HepG2 (cell line): Measurements from ENCODE around the gene PCAT6. TPM values are rescaled to one million over a fixed set of nuclear protein-coding genes. Genes with fewer than 3 reads are reported as not detected.

Experiments used
- ARHGAP35 ChIP-seq: sonication (generic); formaldehyde crosslinking; IDR thresholded peaks from 2 replicates; pipeline ENCODE4 v1.9.0; 2022; ENCODE audit warnings: mild to moderate bottlenecking, inconsistent platforms, moderate library complexity, missing genetic modification reagents, borderline replicate concordance
- ARNTL ChIP-seq: sonication (generic); formaldehyde crosslinking; IDR thresholded peaks from 2 replicates; pipeline ENCODE4 v1.4.0; 2020; ENCODE audit warnings: mild to moderate bottlenecking, missing genetic modification reagents
- CBX2 ChIP-seq, 2 experiments: fragments of 200-600 bp in 1 of 2; sonication (generic); formaldehyde crosslinking in 1 of 2; IDR thresholded peaks; 2 replicates each; pipeline versions ENCODE4 v1.7.0 to v1.8.1; 2018 to 2022; ENCODE audit warnings: low read depth in 2 of 2, low read length in 1 of 2, mild to moderate bottlenecking in 1 of 2, missing genetic modification reagents in 1 of 2
- HMGA1 ChIP-seq: sonication (generic); formaldehyde crosslinking; conservative IDR thresholded peaks from 2 replicates; pipeline ENCODE4 v1.4.0; 2020; ENCODE audit warnings: missing genetic modification reagents
- HNRNPUL1 ChIP-seq: fragments of 200-400 bp; formaldehyde crosslinking; IDR thresholded peaks from 2 replicates; pipeline ENCODE4 v1.6.1; 2017; ENCODE audit warnings: low read depth, mild to moderate bottlenecking, low read length, moderate library complexity
- NCOA2 ChIP-seq: sonication (generic); formaldehyde crosslinking; IDR thresholded peaks from 2 replicates; pipeline ENCODE4 v1.8.0; 2022; ENCODE audit warnings: inconsistent platforms
- RCOR2 ChIP-seq: IDR thresholded peaks from 2 replicates; pipeline ENCODE4 v1.6.1; 2016; ENCODE audit warnings: missing biosample characterization, missing genetic modification reagents
- SMAD9 ChIP-seq: sonication (generic); formaldehyde crosslinking; IDR thresholded peaks from 2 replicates; pipeline ENCODE4 v1.5.1; 2020; ENCODE audit warnings: mild to moderate bottlenecking, missing genetic modification reagents
- SMYD3 ChIP-seq: sonication (generic); formaldehyde crosslinking; IDR thresholded peaks from 2 replicates; pipeline ENCODE4 v1.8.1; 2023; ENCODE audit warnings: mild to moderate bottlenecking, missing genetic modification reagents
- TGIF2 ChIP-seq: IDR thresholded peaks from 2 replicates; pipeline ENCODE4 v1.6.1; 2016; ENCODE audit warnings: control low read depth, missing compliant biosample characterization
- ZNF230 ChIP-seq: sonication (generic); formaldehyde crosslinking; IDR thresholded peaks from 2 replicates; pipeline ENCODE4 v1.4.0; 2020; ENCODE audit warnings: mild to moderate bottlenecking, missing genetic modification reagents
- ZNF234 ChIP-seq: sonication (generic); formaldehyde crosslinking; conservative IDR thresholded peaks from 2 replicates; pipeline ENCODE4 v1.5.1; 2020; ENCODE audit warnings: mild to moderate bottlenecking, missing genetic modification reagents
- ZNF3 ChIP-seq: IDR thresholded peaks from 2 replicates; pipeline ENCODE4 v1.7.0; 2017; ENCODE audit warnings: inconsistent platforms
- ZNF546 ChIP-seq: sonication (generic); formaldehyde crosslinking; conservative IDR thresholded peaks from 2 replicates; pipeline ENCODE4 v1.8.1; 2023; ENCODE audit warnings: mild to moderate bottlenecking, missing genetic modification reagents
- ZNF558 ChIP-seq: sonication (generic); formaldehyde crosslinking; IDR thresholded peaks from 2 replicates; pipeline ENCODE4 v1.9.0; 2022; ENCODE audit warnings: mild to moderate bottlenecking, missing genetic modification reagents, borderline replicate concordance
- ZNF660 ChIP-seq: sonication (generic); formaldehyde crosslinking; IDR thresholded peaks from 2 replicates; pipeline ENCODE4 v1.5.1; 2020; ENCODE audit warnings: mild to moderate bottlenecking, low read depth, missing genetic modification reagents, borderline replicate concordance
- ZNF672 ChIP-seq: sonication (generic); formaldehyde crosslinking; IDR thresholded peaks from 2 replicates; pipeline ENCODE4 v1.8.1; 2022; ENCODE audit warnings: missing genetic modification reagents
- polyA plus RNA-seq, 8 experiments: library from polyadenylated mRNA; depleted of rRNA in 3 of 8; stranded (reverse) in 7 of 8; unstranded in 1 of 8; fragments of >200 nt; fragmentation: Illumina TruSeq in 4 of 8; extraction: Trizol in 4 of 8; gene quantifications; 2 replicates each; pipeline versions ENCODE4 v1.2.1 to v1.2.3, GENCODE V29; 2011 to 2016; ENCODE audit warnings: low read depth in 4 of 8, missing spikeins in 1 of 8, mixed read lengths in 1 of 8; ENCODE audit not compliant: insufficient read depth in 1 of 8
- total RNA-seq, 5 experiments: library from RNA; depleted of rRNA; stranded (reverse); fragments of >200 nt; fragmentation: Illumina TruSeq; extraction: Trizol; gene quantifications; 2 replicates each; pipeline ENCODE4 v1.2.3, GENCODE V29; 2016; ENCODE audit warnings: low read depth in 1 of 5
- TF ChIP-seq, protein P1 (sequence below): sonication (generic); formaldehyde crosslinking; IDR thresholded peaks from 2 replicates; pipeline ENCODE4 v1.4.0; 2020; ENCODE audit warnings: missing genetic modification reagents
- TF ChIP-seq, protein P2 (sequence below): sonication (generic); formaldehyde crosslinking; IDR thresholded peaks from 2 replicates; pipeline ENCODE4 v1.5.1; 2020; ENCODE audit warnings: mild to moderate bottlenecking, missing genetic modification reagents, moderate library complexity
- TF ChIP-seq, protein P3 (sequence below): sonication (generic); formaldehyde crosslinking; IDR thresholded peaks from 2 replicates; pipeline ENCODE4 v1.5.0; 2020; ENCODE audit warnings: mild to moderate bottlenecking, missing genetic modification reagents
- TF ChIP-seq, protein P4 (sequence below): sonication (generic); formaldehyde crosslinking; IDR thresholded peaks from 2 replicates; pipeline ENCODE4 v1.5.0; 2020; ENCODE audit warnings: missing genetic modification reagents, mild to moderate bottlenecking, borderline replicate concordance

The PCAT6 gene
- total and polyA plus RNA-seq, 2 of the 13 experiments (the other 11 are each of a cell fraction or from before 2014, with no cell fraction given), result 0.60 to 4.4 TPM

DNA sequence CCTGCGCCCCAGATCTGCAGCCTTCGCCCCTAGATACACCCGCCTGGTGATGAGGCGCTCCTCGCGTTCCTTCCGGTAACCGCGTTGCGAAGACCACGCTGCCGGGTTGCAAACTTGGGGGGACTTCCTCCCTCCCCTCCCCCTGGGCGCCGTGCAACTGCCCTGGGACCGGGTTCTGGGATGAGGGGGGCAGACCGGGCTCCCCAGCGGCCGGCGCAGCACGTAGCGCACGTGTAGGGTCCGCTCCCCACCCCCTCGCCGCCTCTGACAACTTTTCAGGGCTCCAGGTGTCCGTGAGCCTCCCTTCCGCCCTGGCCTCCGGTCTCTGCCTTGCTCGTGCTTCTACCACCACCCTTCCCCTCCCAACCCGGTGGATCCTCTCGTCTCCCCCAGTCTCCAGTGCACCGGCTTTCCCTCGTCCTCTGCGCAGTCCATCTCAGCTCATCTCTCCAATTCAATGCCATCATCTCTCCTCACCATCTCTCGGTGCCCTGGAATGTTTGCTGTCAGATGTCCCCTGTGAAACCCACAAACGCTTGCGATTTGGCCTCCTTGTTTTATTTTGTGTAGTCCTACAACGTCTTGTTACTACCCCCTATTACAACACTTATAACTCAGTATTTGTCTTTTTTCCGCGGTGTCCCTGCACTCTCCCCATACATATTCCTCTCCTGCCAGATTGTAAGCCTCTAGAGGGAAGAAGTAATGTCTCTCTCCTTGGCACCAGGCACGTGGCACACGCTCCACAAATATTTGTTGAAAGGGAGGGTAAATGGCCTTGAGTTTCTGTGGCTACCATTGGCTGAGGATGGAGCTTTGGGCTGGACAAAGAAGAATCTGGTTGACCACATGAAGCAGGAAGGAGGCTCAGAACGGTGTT, 782 bp downstream of the PCAT6 start (continued):
- TF ChIP-seq, protein P1, sequence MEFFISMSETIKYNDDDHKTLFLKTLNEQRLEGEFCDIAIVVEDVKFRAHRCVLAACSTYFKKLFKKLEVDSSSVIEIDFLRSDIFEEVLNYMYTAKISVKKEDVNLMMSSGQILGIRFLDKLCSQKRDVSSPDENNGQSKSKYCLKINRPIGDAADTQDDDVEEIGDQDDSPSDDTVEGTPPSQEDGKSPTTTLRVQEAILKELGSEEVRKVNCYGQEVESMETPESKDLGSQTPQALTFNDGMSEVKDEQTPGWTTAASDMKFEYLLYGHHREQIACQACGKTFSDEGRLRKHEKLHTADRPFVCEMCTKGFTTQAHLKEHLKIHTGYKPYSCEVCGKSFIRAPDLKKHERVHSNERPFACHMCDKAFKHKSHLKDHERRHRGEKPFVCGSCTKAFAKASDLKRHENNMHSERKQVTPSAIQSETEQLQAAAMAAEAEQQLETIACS (CRISPR knock-in tag), result no peak
- TF ChIP-seq ZNF546 (CRISPR knock-in tag) (no peak), ZNF558 (CRISPR knock-in tag) (0 out of 2 replicates have a peak, but pooled peaks have one; percentile 15), CBX2 (IDR thresholded peaks at IDR 0.05; ENCODE audit: low read depth, low read length) (no peak), CBX2 (CRISPR knock-in tag; IDR thresholded peaks at IDR 0.05; ENCODE audit: low read depth) (no peak), ZNF672 (CRISPR knock-in tag) (no peak), SMAD9 (CRISPR knock-in tag) (peak; percentile 36; the same call in 1 of the 2 replicates), ARNTL (peak; percentile 53), TGIF2 (0 out of 2 replicates have a peak, but pooled peaks have one; percentile 57), ARHGAP35 (CRISPR knock-in tag) (no peak; the same call in 1 of the 2 replicates), RCOR2 (0 out of 2 replicates have a peak, but pooled peaks have one; percentile 28), ZNF230 (0 out of 2 replicates have a peak, but pooled peaks have one; percentile 23), ZNF3 (CRISPR knock-in tag) (no peak), NCOA2 (CRISPR knock-in tag) (no peak), HMGA1 (CRISPR knock-in tag) (no peak), SMYD3 (no peak), ZNF234 (CRISPR knock-in tag) (0 out of 2 replicates have a peak, but pooled peaks have one; percentile 24), ZNF660 (no peak), HNRNPUL1 (no peak)
- TF ChIP-seq, protein P2, sequence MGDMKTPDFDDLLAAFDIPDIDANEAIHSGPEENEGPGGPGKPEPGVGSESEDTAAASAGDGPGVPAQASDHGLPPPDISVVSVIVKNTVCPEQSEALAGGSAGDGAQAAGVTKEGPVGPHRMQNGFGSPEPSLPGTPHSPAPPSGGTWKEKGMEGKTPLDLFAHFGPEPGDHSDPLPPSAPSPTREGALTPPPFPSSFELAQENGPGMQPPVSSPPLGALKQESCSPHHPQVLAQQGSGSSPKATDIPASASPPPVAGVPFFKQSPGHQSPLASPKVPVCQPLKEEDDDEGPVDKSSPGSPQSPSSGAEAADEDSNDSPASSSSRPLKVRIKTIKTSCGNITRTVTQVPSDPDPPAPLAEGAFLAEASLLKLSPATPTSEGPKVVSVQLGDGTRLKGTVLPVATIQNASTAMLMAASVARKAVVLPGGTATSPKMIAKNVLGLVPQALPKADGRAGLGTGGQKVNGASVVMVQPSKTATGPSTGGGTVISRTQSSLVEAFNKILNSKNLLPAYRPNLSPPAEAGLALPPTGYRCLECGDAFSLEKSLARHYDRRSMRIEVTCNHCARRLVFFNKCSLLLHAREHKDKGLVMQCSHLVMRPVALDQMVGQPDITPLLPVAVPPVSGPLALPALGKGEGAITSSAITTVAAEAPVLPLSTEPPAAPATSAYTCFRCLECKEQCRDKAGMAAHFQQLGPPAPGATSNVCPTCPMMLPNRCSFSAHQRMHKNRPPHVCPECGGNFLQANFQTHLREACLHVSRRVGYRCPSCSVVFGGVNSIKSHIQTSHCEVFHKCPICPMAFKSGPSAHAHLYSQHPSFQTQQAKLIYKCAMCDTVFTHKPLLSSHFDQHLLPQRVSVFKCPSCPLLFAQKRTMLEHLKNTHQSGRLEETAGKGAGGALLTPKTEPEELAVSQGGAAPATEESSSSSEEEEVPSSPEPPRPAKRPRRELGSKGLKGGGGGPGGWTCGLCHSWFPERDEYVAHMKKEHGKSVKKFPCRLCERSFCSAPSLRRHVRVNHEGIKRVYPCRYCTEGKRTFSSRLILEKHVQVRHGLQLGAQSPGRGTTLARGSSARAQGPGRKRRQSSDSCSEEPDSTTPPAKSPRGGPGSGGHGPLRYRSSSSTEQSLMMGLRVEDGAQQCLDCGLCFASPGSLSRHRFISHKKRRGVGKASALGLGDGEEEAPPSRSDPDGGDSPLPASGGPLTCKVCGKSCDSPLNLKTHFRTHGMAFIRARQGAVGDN, result peak; percentile 82
- TF ChIP-seq, protein P3, sequence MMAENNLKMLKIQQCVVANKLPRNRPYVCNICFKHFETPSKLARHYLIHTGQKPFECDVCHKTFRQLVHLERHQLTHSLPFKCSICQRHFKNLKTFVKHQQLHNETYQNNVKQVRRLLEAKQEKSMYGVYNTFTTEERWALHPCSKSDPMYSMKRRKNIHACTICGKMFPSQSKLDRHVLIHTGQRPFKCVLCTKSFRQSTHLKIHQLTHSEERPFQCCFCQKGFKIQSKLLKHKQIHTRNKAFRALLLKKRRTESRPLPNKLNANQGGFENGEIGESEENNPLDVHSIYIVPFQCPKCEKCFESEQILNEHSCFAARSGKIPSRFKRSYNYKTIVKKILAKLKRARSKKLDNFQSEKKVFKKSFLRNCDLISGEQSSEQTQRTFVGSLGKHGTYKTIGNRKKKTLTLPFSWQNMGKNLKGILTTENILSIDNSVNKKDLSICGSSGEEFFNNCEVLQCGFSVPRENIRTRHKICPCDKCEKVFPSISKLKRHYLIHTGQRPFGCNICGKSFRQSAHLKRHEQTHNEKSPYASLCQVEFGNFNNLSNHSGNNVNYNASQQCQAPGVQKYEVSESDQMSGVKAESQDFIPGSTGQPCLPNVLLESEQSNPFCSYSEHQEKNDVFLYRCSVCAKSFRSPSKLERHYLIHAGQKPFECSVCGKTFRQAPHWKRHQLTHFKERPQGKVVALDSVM (CRISPR knock-in tag), result peak; percentile 97
- TF ChIP-seq, protein P4, sequence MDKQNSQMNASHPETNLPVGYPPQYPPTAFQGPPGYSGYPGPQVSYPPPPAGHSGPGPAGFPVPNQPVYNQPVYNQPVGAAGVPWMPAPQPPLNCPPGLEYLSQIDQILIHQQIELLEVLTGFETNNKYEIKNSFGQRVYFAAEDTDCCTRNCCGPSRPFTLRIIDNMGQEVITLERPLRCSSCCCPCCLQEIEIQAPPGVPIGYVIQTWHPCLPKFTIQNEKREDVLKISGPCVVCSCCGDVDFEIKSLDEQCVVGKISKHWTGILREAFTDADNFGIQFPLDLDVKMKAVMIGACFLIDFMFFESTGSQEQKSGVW (CRISPR knock-in tag), result no peak
